Neural cell (in vitro differentiated cells): ENCODE measurements around the gene SMTN.

Source experiments
- EP300 ChIP-seq: fragments of 450-650 bp; conservative IDR thresholded peaks from 2 replicates; pipeline ENCODE4 v1.6.1; 2014; ENCODE audit warnings: antibody characterized with exemption, mild to moderate bottlenecking, moderate library complexity; ENCODE audit not compliant: poor library complexity, severe bottlenecking
- EZH2 ChIP-seq: fragments of 200-600, 300-800 bp; shearing (Covaris generic), sonication (generic); IDR thresholded peaks from 2 replicates; pipeline ENCODE4 v1.6.1; 2014; ENCODE audit warnings: antibody characterized with exemption, low read length, borderline replicate concordance, mild to moderate bottlenecking; ENCODE audit not compliant: insufficient read depth, poor library complexity, severe bottlenecking
- POLR2AphosphoS5 ChIP-seq: IDR thresholded peaks from 2 replicates; pipeline ENCODE4 v1.6.1; 2012
- SMC3 ChIP-seq: fragments of 450-650 bp; conservative IDR thresholded peaks from 2 replicates; pipeline ENCODE4 v1.6.1; 2014; ENCODE audit warnings: antibody characterized with exemption, mild to moderate bottlenecking, moderate library complexity; ENCODE audit not compliant: poor library complexity
- TAF1 ChIP-seq: IDR thresholded peaks from 2 replicates; pipeline ENCODE4 v1.6.1; 2012; ENCODE audit warnings: low read depth
- TF ChIP-seq, protein P1 (sequence below): fragments of 450-650 bp; IDR thresholded peaks from 2 replicates; pipeline ENCODE4 v1.5.1; 2014; ENCODE audit warnings: antibody characterized with exemption, mild to moderate bottlenecking, moderate library complexity; ENCODE audit not compliant: poor library complexity, severe bottlenecking
- TF ChIP-seq, protein P2 (sequence below): IDR thresholded peaks from 2 replicates; pipeline ENCODE4 v1.6.1; 2012; ENCODE audit warnings: borderline replicate concordance

DNA sequence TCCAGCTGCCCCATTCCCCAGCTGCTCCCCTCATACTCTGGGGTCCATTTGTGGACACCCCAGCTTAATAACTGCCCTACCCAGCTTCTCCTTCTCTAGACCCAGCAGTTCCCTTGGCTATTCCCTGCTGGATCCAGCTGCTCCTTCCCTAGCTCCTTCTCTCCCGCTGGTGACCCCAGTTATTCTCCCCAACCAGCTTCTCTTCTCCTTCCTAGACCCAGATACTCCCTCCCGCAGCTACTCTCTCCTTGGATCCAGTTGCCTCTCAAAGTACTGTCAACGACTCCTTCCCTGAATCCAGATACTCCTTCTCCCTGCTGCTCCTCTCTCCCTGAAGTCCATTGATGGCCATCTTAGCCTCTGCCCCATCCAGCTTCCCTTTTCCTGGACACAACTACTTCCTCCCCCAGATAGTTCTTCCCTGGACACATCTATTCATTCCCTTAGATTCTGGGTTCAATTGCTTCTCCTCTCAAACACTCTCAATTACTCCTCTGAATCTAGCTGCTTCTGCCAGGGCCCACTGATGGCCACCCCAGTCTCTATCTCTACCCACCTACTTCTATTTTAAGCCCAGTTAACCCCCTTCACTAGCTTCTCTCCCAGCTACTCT, 14.6 kb downstream of the SMTN start:
- TF ChIP-seq, protein P1, sequence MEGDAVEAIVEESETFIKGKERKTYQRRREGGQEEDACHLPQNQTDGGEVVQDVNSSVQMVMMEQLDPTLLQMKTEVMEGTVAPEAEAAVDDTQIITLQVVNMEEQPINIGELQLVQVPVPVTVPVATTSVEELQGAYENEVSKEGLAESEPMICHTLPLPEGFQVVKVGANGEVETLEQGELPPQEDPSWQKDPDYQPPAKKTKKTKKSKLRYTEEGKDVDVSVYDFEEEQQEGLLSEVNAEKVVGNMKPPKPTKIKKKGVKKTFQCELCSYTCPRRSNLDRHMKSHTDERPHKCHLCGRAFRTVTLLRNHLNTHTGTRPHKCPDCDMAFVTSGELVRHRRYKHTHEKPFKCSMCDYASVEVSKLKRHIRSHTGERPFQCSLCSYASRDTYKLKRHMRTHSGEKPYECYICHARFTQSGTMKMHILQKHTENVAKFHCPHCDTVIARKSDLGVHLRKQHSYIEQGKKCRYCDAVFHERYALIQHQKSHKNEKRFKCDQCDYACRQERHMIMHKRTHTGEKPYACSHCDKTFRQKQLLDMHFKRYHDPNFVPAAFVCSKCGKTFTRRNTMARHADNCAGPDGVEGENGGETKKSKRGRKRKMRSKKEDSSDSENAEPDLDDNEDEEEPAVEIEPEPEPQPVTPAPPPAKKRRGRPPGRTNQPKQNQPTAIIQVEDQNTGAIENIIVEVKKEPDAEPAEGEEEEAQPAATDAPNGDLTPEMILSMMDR: no peak
- TF ChIP-seq EP300 (no peak), EZH2 (no peak), POLR2AphosphoS5 (no peak), SMC3 (no peak), TAF1 (no peak)
- TF ChIP-seq, protein P2, sequence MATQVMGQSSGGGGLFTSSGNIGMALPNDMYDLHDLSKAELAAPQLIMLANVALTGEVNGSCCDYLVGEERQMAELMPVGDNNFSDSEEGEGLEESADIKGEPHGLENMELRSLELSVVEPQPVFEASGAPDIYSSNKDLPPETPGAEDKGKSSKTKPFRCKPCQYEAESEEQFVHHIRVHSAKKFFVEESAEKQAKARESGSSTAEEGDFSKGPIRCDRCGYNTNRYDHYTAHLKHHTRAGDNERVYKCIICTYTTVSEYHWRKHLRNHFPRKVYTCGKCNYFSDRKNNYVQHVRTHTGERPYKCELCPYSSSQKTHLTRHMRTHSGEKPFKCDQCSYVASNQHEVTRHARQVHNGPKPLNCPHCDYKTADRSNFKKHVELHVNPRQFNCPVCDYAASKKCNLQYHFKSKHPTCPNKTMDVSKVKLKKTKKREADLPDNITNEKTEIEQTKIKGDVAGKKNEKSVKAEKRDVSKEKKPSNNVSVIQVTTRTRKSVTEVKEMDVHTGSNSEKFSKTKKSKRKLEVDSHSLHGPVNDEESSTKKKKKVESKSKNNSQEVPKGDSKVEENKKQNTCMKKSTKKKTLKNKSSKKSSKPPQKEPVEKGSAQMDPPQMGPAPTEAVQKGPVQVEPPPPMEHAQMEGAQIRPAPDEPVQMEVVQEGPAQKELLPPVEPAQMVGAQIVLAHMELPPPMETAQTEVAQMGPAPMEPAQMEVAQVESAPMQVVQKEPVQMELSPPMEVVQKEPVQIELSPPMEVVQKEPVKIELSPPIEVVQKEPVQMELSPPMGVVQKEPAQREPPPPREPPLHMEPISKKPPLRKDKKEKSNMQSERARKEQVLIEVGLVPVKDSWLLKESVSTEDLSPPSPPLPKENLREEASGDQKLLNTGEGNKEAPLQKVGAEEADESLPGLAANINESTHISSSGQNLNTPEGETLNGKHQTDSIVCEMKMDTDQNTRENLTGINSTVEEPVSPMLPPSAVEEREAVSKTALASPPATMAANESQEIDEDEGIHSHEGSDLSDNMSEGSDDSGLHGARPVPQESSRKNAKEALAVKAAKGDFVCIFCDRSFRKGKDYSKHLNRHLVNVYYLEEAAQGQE: no peak
